Measurements from ENCODE around the gene HOXC5.
A peak's percentile ranks its signal among the peaks of the same experiment; 100 is the strongest.

The HOXC5 gene

DNA sequence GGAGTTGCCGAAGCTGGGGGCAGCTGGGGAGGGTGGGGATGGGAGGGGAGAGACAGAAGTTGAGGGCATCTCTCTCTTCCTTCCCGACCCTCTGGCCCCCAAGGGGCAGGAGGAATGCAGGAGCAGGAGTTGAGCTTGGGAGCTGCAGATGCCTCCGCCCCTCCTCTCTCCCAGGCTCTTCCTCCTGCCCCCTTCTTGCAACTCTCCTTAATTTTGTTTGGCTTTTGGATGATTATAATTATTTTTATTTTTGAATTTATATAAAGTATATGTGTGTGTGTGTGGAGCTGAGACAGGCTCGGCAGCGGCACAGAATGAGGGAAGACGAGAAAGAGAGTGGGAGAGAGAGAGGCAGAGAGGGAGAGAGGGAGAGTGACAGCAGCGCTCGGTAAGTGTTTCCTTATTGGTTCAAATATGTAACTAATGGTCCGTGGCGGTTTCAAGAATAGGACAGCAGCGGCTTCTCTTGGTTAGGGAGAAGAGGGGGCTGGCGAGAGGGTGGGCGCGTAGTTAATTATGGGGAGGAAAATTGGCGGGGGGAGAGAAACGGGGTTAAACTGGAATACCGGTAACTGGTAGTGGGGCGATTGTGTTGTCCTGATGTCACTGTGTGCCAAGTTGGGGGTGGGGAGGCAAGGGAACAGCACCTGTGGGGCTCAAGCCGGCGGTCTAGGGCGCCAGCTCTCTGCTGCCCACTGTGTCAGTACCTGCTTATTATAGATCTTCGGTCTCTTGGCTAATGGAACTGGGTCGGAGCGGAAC is 15.6 kb upstream of the HOXC5 start:
- DNase-seq, result no peak
- in situ Hi-C loops (cut with HindIII; ENCODE audit: low pct_ligation_motif_present, low sequenced_read_pairs), result loop anchor here (25.0 kb wide), 1 partner anchor 195 kb away; no protein-coding TSS in a partner anchor
- Histone ChIP-seq H3K4me3 (ENCODE audit: low read depth, low read length) (peak overlapping the region; percentile 3), H3K27ac (no peak overlapping the region), H3K36me3 (replicated peaks) (no peaks in the 10 kb centered on the region), H3K27me3 (replicated peaks) (peaks cover 83% of the 10 kb centered on the region)
- TF ChIP-seq, protein P1, sequence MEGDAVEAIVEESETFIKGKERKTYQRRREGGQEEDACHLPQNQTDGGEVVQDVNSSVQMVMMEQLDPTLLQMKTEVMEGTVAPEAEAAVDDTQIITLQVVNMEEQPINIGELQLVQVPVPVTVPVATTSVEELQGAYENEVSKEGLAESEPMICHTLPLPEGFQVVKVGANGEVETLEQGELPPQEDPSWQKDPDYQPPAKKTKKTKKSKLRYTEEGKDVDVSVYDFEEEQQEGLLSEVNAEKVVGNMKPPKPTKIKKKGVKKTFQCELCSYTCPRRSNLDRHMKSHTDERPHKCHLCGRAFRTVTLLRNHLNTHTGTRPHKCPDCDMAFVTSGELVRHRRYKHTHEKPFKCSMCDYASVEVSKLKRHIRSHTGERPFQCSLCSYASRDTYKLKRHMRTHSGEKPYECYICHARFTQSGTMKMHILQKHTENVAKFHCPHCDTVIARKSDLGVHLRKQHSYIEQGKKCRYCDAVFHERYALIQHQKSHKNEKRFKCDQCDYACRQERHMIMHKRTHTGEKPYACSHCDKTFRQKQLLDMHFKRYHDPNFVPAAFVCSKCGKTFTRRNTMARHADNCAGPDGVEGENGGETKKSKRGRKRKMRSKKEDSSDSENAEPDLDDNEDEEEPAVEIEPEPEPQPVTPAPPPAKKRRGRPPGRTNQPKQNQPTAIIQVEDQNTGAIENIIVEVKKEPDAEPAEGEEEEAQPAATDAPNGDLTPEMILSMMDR (IDR thresholded peaks at IDR 0.05; ENCODE audit: low read depth, low read length, missing control alignments), result no peak

DNA sequence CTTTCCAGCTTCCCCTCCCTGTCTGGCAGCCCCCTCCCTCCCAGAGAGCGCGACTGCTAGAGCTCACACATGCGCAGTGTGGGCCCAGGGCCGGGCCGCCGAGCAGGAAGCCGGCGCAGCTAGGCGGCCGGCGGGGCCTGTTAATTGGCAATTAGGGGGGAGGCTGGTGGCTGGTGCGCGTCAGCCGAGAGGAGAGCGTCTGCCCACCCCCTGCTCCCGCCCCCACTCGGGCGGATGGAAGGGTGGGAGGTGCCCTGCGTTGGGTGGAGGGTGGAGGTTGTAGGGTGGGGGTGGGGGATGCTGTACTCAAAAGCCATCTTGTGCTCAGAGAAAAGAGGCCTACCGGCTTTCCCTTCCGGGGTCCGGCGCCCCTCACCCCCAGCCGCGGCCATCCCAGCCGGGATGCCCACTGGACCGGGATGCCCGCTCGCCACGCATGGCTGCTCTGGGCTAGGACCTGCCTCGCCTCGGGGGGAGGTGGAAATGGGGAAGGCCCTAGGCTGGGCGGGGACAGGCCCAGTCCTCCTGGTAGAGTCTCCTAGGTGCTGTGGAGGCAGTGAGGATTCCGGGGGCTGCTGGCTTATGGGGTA is 14.9 kb upstream of the HOXC5 start:
- H3K27me3 ChIP-seq (replicated peaks), result peaks cover 83% of the 10 kb centered on the region
- no peaks in the 10 kb centered on the region for H3K36me3 ChIP-seq (replicated peaks)
- in situ Hi-C loops (cut with HindIII; ENCODE audit: low pct_ligation_motif_present, low sequenced_read_pairs), result loop anchor here (25.0 kb wide), 1 partner anchor 194 kb away; no protein-coding TSS in a partner anchor
- no peak overlapping the region for H3K27ac ChIP-seq
- peak overlapping the region; percentile 12 for H3K4me3 ChIP-seq (ENCODE audit: low read depth, low read length)
- DNase-seq, result no peak
- TF ChIP-seq, protein P1 (IDR thresholded peaks at IDR 0.05; ENCODE audit: low read depth, low read length, missing control alignments), result no peak

DNA sequence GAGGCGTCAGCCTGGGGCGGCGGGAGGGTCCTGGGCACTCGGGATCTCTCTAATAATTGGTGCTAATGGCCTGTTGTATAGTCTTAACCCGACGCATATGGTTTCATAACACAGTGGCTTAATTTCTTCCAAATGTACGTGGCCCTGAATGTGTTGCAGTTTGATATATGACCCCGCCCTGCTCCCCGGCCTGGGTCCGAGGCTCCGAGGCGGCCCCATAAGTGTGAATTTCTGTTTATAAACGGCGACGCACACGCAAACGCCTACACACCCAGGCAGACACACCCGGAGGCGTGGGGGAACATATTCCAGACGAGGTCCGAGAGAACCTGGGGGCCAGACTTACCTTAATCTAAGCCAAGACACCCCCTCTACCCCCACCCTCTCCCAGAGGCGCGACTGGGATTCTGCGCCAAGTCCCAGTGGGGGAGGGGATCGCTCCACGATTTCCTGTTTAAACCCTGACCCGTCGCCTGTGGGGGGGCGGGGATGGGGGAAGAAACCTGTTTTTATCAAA is 14.3 kb upstream of the HOXC5 start:
- in situ Hi-C loops (cut with HindIII; ENCODE audit: low pct_ligation_motif_present, low sequenced_read_pairs), result loop anchor here (25.0 kb wide), 1 partner anchor 194 kb away; no protein-coding TSS in a partner anchor
- Histone ChIP-seq H3K27me3 (replicated peaks) (peaks cover 83% of the 10 kb centered on the region), H3K27ac (no peak overlapping the region), H3K36me3 (replicated peaks) (no peaks in the 10 kb centered on the region), H3K4me3 (ENCODE audit: low read depth, low read length) (no peak overlapping the region)
- TF ChIP-seq, protein P1 (IDR thresholded peaks at IDR 0.05; ENCODE audit: low read depth, low read length, missing control alignments), result no peak
- DNase-seq, result no peak

DNA sequence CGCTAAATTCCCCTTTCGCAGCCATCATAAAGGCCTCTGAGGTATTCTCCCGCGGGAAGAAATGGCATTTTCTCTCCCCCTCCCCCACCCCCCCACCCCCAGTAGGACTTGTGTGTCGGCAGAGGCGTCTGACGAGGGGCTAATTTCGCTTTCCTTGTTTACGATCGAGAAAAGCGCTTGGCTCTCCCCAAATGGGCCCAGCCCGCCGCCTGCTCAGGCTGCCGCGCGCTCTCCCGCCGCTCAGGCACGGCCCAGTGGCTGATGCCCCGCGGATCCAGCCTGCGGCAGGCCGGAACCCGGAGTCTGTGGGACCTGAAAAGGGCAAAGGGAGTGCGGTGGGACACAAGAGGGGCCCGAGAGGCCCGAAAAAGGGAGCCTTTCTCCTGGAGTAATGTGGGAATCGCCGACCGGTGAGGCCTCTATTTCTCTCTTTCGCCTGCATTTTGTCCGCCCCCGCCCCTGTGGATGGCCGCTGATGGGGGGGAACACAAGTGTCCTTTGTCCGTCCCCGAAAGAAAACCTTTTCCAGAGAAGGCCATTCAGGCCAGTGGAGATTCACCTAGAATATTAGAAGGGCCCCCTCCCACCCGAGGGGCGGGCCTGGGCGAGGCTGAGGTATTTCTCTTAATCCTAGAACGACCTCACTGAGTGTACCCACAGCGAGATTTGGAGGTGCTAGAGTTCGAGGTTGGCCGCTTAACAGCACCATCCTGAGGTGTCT is 13.6 kb upstream of the HOXC5 start:
- no peak overlapping the region for H3K27ac ChIP-seq
- no peak for DNase-seq
- no peak overlapping the region for H3K4me3 ChIP-seq (ENCODE audit: low read depth, low read length)
- peaks cover 85% of the 10 kb centered on the region for H3K27me3 ChIP-seq (replicated peaks)
- H3K36me3 ChIP-seq (replicated peaks), result no peaks in the 10 kb centered on the region
- in situ Hi-C loops (cut with HindIII; ENCODE audit: low pct_ligation_motif_present, low sequenced_read_pairs), result loop anchor here (25.0 kb wide), 1 partner anchor 193 kb away; no protein-coding TSS in a partner anchor
- TF ChIP-seq, protein P1 (IDR thresholded peaks at IDR 0.05; ENCODE audit: low read depth, low read length, missing control alignments), result no peak

DNA sequence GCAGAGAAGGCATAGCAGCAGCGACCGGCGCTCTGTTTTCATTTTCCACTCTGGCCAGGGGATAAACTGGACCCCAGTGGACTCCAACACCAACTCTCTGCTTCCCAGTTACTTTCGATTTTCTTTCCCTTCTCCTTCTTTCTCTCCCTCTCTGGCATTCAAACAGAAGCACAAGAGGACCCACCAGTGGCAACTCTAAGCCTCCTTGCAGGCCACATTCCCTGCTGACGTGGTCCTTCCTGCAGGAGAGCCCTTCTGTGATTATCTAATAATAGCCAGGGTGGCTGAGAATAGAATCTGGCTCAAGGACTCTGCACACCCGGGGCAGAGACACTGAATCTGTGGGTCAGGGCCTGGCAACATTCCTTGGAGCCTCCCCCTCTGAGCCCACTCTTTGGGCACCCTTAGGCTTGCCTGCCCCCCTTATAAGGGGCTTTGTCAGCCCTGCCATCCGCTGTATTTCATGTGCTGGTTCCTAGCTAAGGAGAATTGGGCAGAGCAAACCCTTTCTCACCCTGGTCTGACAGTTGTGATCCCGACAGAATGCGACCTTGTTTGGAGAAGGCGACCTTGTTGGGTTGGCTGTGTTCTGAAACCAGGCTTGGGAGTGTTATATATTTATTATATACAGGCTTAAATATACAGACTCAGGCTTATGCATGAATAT is 12.8 kb upstream of the HOXC5 start:
- TF ChIP-seq, protein P1 (IDR thresholded peaks at IDR 0.05; ENCODE audit: low read depth, low read length, missing control alignments), result no peak
- Histone ChIP-seq H3K27me3 (replicated peaks) (peaks cover 85% of the 10 kb centered on the region), H3K27ac (no peak overlapping the region), H3K36me3 (replicated peaks) (no peaks in the 10 kb centered on the region), H3K4me3 (ENCODE audit: low read depth, low read length) (no peak overlapping the region)
- in situ Hi-C loops (cut with HindIII; ENCODE audit: low pct_ligation_motif_present, low sequenced_read_pairs), result loop anchor here (25.0 kb wide), 1 partner anchor 192 kb away; no protein-coding TSS in a partner anchor
- DNase-seq, result no peak
